AG09309 (cell line): Measurements from ENCODE around the gene ERGIC3.

Source experiments
- DNase-seq: peaks from one replicate; pipeline ENCODE4 v3.0.0-alpha.2; 2010; ENCODE audit warnings: low read depth
- H3K4me3 ChIP-seq: 2 replicates; pipeline ENCODE4 v1.5.1; 2011; ENCODE audit warnings: mild to moderate bottlenecking, low read depth, low read length, moderate library complexity; ENCODE audit not compliant: control insufficient read depth
- TF ChIP-seq, protein P1 (sequence below): IDR thresholded peaks from 2 replicates; pipeline ENCODE4 v1.5.1; 2011; ENCODE audit warnings: mild to moderate bottlenecking, low read depth, low read length, inconsistent platforms; ENCODE audit not compliant: insufficient read depth, control insufficient read depth; ENCODE audit errors: missing control alignments

ERGIC3 gene

DNA sequence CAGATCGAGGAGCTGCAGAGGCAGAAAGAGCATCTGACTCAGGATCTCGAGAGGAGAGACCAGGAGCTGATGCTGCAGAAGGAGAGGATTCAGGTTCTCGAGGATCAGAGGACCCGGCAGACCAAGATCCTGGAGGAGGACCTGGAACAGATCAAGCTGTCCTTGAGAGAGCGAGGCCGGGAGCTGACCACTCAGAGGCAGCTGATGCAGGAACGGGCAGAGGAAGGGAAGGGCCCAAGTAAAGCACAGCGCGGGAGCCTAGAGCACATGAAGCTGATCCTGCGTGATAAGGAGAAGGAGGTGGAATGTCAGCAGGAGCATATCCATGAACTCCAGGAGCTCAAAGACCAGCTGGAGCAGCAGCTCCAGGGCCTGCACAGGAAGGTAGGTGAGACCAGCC is 38.6 kb upstream of the ERGIC3 start:
- H3K4me3 ChIP-seq, result no peak overlapping the region
- DNase-seq, result no peak
- TF ChIP-seq, protein P1, sequence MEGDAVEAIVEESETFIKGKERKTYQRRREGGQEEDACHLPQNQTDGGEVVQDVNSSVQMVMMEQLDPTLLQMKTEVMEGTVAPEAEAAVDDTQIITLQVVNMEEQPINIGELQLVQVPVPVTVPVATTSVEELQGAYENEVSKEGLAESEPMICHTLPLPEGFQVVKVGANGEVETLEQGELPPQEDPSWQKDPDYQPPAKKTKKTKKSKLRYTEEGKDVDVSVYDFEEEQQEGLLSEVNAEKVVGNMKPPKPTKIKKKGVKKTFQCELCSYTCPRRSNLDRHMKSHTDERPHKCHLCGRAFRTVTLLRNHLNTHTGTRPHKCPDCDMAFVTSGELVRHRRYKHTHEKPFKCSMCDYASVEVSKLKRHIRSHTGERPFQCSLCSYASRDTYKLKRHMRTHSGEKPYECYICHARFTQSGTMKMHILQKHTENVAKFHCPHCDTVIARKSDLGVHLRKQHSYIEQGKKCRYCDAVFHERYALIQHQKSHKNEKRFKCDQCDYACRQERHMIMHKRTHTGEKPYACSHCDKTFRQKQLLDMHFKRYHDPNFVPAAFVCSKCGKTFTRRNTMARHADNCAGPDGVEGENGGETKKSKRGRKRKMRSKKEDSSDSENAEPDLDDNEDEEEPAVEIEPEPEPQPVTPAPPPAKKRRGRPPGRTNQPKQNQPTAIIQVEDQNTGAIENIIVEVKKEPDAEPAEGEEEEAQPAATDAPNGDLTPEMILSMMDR, result no peak

DNA sequence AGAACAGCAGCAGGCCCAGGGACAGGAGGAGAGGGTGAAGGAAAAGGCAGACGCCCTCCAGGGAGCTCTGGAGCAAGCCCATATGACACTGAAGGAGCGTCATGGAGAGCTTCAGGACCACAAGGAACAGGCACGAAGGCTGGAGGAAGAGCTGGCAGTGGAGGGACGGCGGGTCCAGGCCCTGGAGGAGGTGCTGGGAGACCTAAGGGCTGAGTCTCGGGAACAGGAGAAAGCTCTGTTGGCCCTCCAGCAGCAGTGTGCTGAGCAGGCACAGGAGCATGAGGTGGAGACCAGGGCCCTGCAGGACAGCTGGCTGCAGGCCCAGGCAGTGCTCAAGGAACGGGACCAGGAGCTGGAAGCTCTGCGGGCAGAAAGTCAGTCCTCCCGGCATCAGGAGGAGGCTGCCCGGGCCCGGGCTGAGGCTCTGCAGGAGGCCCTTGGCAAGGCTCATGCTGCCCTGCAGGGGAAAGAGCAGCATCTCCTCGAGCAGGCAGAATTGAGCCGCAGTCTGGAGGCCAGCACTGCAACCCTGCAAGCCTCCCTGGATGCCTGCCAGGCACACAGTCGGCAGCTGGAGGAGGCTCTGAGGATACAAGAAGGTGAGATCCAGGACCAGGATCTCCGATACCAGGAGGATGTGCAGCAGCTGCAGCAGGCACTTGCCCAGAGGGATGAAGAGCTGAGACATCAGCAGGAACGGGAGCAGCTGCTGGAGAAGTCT is 37.9 kb upstream of the ERGIC3 start:
- no peak for DNase-seq
- TF ChIP-seq, protein P1, result no peak
- H3K4me3 ChIP-seq, result no peak overlapping the region

DNA sequence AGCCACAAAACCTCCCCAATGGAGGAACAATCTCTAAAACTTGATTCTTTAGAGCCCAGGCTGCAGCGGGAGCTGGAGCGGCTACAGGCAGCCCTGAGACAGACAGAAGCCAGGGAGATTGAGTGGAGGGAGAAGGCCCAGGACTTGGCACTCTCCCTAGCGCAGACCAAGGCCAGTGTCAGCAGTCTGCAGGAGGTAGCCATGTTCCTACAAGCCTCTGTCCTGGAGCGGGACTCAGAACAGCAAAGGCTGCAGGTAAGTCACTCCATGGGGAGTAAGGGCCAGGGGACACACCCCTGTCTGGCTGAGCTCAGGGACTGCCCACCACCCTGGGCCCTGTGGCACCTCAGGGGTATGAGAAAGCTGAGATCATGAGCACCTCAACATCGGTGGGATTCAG is 37.1 kb upstream of the ERGIC3 start:
- H3K4me3 ChIP-seq, result no peak overlapping the region
- no peak for DNase-seq
- TF ChIP-seq, protein P1, result no peak

DNA sequence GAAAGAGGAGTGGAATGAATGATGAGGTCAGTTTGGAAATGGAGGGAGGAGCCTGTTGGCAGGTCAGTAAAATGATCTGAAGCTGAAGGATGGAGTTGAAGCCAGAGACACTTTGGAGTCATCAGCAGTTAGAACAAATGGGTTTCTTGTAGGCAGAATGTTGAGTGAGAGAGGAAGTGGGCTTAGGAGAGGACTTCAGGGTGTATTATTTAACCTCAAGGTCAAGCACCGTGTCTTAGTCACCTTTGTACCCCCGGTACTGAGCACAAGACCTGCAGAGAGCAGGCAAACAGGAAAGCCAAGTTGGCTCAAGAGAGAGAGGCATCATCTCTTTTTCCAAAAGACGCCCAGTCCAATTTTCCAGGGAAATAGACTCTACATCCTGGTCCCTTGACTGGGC is 35.7 kb upstream of the ERGIC3 start:
- H3K4me3 ChIP-seq, result no peak overlapping the region
- TF ChIP-seq, protein P1, result no peak
- no peak for DNase-seq

DNA sequence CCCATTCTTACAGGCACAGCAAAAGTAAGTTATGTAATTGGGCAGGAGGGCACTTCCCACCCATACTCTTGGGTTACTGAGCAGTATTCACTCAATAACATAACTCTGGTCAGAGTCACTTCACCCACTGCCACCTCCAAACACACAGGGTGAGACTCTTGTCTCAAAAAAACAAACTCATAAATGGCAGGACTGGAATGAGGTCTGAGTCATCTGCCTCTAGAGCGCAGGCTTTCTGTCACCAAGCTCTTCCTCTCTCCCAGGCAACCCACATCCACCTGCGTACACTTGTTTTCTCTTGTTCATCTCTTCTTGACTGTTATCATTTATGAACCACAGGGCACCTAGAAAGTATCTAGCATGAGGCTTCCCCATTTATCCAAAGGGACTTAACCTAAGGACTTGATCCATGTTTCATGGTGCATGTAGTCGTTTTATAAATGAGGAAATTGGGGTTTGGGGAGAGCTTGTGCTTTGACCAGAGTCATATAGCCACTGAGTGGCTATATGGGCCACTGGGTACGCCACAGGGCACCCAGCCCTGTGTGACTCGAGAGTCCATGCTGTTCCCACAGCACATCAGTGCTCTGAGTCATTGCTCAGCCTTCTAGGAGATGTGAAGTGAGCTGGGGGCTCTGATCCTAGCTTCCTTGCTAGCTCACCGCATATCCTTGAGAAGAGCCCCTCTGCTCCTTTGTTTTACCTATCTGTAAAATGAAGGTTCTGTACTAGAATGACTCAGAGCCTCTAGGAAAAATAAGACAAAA is 34.8 kb upstream of the ERGIC3 start:
- TF ChIP-seq, protein P1, result no peak
- H3K4me3 ChIP-seq, result no peak overlapping the region
- DNase-seq, result no peak

DNA sequence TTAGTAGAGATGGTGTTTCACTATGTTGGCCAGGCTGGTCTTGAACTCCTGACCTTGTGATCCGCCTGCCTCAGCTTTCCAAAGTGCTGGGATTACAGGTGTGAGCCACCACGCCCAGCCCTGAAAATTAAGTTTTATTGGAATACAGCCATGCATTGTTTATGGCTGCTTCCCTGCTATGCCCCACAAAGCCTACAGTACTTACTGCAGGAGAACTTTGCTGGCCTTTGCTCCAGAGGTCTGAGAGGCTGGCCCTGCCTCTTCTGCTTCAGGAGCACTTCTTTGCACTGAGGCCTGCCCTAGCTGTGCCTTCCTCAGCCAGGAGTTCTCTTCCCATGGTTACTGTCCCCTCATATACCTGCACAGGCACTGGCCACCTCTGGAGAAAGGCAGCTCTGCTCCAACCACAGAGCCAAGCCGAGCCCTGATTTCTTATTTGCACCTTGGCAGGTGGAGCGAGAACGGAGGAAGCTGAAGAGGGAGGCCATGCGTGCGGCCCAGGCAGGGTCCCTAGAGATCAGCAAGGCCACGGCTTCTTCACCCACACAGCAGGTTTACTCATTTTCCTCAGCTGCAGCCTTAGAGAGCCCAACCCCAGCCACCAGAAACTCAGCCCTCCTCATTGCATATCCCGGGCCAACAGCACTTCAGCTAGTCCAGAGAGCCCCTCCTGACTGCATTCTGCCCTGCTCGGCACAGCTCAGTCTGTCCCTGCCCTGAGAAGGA is 33.2 kb upstream of the ERGIC3 start:
- DNase-seq, result no peak
- TF ChIP-seq, protein P1, result no peak

More for the DNA sequence above, 33.2 kb upstream of the ERGIC3 start:
- H3K4me3 ChIP-seq, result no peak overlapping the region
